ENCODE measurements around the gene PSPC1. TPM values are rescaled to one million over a fixed set of nuclear protein-coding genes. Genes with fewer than 3 reads are reported as not detected.
A peak's percentile ranks its signal among the peaks of the same experiment; 100 is the strongest.
"Not testable (repeated sequence)": the region's sequence is repeated elsewhere in the genome, so short reads cannot be mapped to it uniquely, and the experiment has no call there.

Gene PSPC1
- total RNA-seq, 1 donor from 2014 or later, result 47.2 TPM

DNA sequence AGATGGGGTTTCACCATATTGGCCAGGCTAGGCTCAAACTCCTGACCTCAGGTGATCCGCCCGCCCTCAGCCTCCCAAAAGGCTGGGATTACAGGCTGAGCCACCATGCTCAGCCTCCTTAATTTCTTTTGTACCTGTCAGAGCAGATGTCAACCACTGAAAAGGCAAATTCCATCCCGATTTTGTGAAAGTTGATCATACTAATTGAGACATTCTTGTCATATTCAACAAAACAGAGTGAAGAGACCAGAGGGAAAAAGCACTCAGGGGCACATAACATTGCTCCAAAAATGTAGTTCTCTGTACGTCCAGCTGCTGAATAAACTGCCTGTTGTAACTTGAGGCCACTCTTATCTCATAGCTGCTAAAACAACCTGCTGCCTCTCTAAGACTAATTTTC lies 27.4 kb upstream of the PSPC1 start:
- TF ChIP-seq, protein P1, sequence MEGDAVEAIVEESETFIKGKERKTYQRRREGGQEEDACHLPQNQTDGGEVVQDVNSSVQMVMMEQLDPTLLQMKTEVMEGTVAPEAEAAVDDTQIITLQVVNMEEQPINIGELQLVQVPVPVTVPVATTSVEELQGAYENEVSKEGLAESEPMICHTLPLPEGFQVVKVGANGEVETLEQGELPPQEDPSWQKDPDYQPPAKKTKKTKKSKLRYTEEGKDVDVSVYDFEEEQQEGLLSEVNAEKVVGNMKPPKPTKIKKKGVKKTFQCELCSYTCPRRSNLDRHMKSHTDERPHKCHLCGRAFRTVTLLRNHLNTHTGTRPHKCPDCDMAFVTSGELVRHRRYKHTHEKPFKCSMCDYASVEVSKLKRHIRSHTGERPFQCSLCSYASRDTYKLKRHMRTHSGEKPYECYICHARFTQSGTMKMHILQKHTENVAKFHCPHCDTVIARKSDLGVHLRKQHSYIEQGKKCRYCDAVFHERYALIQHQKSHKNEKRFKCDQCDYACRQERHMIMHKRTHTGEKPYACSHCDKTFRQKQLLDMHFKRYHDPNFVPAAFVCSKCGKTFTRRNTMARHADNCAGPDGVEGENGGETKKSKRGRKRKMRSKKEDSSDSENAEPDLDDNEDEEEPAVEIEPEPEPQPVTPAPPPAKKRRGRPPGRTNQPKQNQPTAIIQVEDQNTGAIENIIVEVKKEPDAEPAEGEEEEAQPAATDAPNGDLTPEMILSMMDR (conservative IDR thresholded peaks at IDR 0.05; ENCODE audit: low read depth, low read length), result no peak
- no peak overlapping the region for H3K4me3 ChIP-seq (ENCODE audit: low read depth, low read length)
- no peak for DNase-seq (ENCODE audit: low read depth)

DNA sequence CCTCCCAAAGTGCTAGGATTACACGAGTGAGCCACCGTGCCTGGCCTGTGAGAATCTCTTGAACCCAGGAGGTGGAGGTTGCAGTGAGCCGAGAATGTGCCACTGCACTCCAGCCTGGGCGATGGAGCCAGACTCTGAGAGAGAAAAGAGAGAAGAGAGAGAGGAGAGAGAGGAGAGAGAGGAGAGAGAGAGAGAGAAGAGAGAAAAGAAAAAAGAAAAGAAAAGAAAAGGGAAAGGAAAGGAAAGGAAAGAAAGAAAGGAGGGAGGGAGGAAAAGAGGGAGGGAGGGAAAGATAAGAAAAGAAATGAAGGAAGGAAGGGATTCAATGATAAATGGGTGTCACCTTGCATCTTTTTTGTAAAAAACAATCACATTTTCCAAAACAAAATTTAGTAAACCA lies 23.0 kb upstream of the PSPC1 start:
- TF ChIP-seq, protein P1 (conservative IDR thresholded peaks at IDR 0.05; ENCODE audit: low read depth, low read length), result no peak

DNA sequence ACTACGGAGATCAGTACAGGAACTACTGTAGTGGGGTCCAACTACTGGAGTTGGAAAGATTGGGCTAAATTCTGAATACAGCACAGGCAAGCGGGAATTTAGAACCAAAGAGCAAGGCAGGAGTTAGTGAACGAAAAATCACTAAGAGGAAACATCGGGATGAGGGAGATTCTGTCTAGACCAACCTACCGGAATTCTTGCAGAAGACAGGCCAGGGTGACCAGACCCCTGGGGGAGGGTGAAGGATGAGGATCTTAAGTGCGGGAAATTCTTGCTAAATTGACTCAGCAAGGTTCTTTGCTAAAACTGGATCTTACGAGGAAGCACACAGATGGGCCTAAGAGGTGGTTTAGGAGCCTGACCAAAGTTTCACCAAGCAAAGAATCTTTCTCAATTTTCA lies 13.2 kb upstream of the PSPC1 start:
- no peak overlapping the region for H3K4me3 ChIP-seq (ENCODE audit: low read depth, low read length)
- DNase-seq (ENCODE audit: low read depth), result no peak
- TF ChIP-seq, protein P1 (conservative IDR thresholded peaks at IDR 0.05; ENCODE audit: low read depth, low read length), result no peak

More for the DNA sequence above, 23.0 kb upstream of the PSPC1 start:
- no peak overlapping the region for H3K4me3 ChIP-seq (ENCODE audit: low read depth, low read length)
- DNase-seq (ENCODE audit: low read depth), result no peak

DNA sequence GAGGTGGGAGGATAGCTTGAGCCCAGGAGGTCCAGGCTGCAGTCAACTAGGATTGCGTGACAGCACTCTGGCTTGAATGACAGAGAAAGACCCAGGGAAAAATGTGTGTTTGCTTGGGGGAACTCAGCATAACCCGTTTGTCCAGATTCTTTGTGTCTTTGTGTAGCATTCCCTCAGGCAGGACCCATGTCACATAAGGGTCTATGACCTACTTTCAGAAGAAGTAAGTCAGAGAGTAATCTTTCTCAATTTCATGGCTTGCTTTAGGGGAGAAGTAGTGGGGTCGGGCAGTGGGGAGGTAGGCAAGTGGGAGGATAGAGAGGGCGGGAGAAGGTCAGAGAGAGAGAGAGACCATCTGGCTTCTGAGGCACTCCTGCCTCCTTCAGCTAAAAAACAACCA lies 11.9 kb upstream of the PSPC1 start:
- TF ChIP-seq, protein P1 (conservative IDR thresholded peaks at IDR 0.05; ENCODE audit: low read depth, low read length), result no peak
- no peak for DNase-seq (ENCODE audit: low read depth)
- H3K4me3 ChIP-seq (ENCODE audit: low read depth, low read length), result no peak overlapping the region

DNA sequence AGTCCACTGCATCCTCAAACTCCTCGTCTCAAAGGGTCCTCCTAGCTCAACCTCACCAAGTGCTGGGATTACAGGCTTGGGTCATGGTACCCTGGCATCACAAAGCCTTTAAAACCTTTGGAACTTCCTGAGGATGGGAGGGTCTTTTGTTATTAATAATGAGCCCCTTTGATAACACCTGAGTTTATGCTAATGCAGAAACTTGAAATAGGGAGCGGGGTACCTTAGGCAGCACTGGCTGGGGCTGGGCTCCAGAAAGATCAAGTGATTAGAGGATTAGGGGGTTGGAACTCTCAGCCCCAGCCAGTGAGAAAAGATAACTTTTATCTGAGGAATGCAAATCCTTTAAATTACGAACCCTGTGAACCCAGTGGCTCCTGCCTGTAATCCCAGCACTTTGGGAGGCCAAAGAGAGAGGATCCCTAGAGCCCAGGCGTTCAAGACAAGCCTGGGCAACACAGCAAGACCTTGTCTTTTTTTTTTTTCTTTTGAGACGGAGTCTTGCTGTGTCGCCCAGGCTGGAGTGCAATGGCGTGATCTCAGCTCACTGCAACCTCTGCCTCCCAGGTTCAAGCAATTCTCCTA lies 9.3 kb upstream of the PSPC1 start:
- TF ChIP-seq, protein P1 (conservative IDR thresholded peaks at IDR 0.05; ENCODE audit: low read depth, low read length), result no peak
- H3K4me3 ChIP-seq (ENCODE audit: low read depth, low read length), result no peak overlapping the region
- no peak for DNase-seq (ENCODE audit: low read depth)

DNA sequence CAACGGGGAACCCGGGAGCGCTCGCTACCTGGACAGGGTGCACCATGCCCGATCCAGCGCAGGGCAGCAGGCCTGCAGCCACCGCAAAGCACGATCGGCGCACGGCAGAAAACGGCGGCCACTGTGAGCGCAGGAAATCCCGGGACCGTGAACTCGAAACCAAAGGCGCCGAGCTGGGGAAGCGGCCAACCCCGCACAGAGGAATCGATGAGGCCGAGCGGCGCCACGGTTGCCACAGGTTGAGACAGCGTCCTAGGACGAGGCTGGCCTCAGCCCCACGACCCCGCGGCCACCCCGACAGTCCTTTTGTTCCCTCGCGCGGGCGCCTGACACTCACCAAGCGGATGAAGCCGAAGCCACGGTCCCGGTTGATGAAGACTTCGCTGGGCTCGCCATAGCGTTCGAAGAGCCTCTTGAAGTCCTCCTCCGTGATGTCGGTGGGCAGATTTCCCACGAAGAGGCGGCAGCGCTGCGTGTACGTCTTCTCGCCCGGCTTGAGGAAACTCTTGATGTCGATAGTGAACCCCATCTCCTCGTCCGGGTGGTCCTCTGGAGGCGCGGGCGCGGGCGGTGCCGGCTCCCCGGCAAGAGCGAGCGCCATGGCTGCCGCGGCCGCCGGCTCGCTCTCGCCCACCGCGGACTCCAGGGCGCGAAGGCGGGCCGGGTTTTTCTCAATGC lies 557 bp downstream of the PSPC1 start:
- TF ChIP-seq, protein P1 (conservative IDR thresholded peaks at IDR 0.05; ENCODE audit: low read depth, low read length), result no peak
- DNase-seq (ENCODE audit: low read depth), result no peak

DNA sequence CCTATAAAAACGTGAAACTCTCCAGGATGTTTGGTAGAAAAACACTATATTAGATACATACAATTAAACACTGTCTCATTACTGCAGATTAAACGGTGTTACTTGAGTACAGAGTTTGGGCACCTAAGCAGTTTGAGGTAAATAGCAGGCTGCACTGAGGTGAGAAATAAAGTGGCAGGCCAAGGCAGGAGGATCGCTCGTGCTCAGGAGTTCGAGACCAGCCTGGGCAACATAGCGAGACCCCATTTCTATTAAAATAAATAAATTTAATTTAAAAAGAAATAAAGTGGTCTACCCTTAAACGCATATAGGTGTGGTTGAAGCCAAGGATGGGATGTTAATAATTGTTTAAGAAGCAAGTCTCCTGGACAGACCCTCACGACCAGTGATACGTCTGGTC lies 1.2 kb downstream of the PSPC1 start:
- no peak for DNase-seq (ENCODE audit: low read depth)
- TF ChIP-seq, protein P1 (conservative IDR thresholded peaks at IDR 0.05; ENCODE audit: low read depth, low read length), result no peak
- peak overlapping the region; percentile 99 for H3K4me3 ChIP-seq (ENCODE audit: low read depth, low read length)

More for the DNA sequence above, 557 bp downstream of the PSPC1 start:
- peak overlapping the region; percentile 99 for H3K4me3 ChIP-seq (ENCODE audit: low read depth, low read length)

DNA sequence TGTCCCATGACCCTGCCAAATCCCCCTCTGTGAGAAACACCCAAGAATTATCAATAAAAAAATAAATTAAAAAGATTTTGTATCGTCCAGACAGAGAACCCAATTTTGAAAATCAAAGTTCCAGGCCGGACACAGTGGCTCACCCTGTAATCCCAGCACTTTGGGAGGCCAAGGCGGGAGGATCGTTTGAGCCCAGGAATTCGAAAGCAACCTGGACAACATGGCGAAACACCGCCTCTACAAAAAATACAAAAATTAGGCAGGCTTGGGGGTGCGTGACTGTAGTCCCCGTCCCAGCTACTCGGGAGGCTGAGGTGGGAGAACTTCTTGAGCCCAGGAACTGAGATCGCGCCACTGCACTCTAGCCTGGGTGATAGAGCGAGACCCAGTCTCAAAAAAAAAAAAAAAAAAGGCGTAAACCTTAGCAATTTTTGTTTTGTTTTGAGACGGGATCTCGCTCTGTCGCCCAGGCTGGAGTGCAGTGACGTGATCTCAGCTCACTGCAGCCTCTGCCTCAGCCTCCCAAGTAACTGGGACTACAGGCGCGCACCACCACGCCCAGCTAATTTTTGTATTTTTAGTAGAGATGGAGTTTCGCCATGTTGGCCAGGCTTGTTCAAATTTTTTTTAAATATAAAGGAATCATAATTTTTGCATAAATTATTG lies 1.9 kb downstream of the PSPC1 start:
- H3K4me3 ChIP-seq (ENCODE audit: low read depth, low read length), result peak overlapping the region; percentile 99
- not testable (repeated sequence) for DNase-seq (ENCODE audit: low read depth)

All from epithelial cell of proximal tubule (primary cell).